ENCODE measurements around the gene WTAP.
"Not testable (repeated sequence)": the region's sequence is repeated elsewhere in the genome, so short reads cannot be mapped to it uniquely, and the experiment has no call there.

Gene WTAP

GRCh38 chr6:159762681-159763293 lies 35.5 kb downstream of the WTAP start:
- DNase-seq, result peak; percentile 36

- DNase-seq, result no peak
Measured at GRCh38 chr6:159766906-159767305, 39.6 kb downstream of the WTAP start.

GRCh38 chr6:159769470-159769869 lies 42.2 kb downstream of the WTAP start:
- DNase-seq, result no peak

GRCh38 chr6:159772196-159772595 lies 44.9 kb downstream of the WTAP start:
- DNase-seq, result no peak

- DNase-seq, result no peak
Measured at GRCh38 chr6:159777240-159777904, 50.1 kb downstream of the WTAP start.

GRCh38 chr6:159778131-159778530 lies 50.8 kb downstream of the WTAP start:
- no peak for DNase-seq

GRCh38 chr6:159778542-159779103 lies 51.3 kb downstream of the WTAP start:
- no peak for DNase-seq

GRCh38 chr6:159788276-159788675 lies 61.0 kb downstream of the WTAP start:
- DNase-seq, result peak; percentile 8

- peak; percentile 13 for DNase-seq
Measured at GRCh38 chr6:159788753-159789376, 61.6 kb downstream of the WTAP start.

- peak; percentile 98 for DNase-seq
Measured at GRCh38 chr6:159789377-159790148, 62.3 kb downstream of the WTAP start, which contains the start of gene TCP1. TSS of gene TCP1 (minus strand) at chr6:159789602. CDS start at chr6:159789468, 134 bp downstream.

GRCh38 chr6:159790149-159790955 lies 63.0 kb downstream of the WTAP start, which contains the start of gene MRPL18:
TSS of gene MRPL18 (plus strand) at chr6:159790467. CDS start at chr6:159790588, 121 bp downstream.
- peak; percentile 86 for DNase-seq

- no peak for DNase-seq
Measured at GRCh38 chr6:159790956-159791598, 63.8 kb downstream of the WTAP start.

- DNase-seq, result not testable (repeated sequence)
Measured at GRCh38 chr6:159794976-159795375, 67.7 kb downstream of the WTAP start.

- no peak for DNase-seq
Measured at GRCh38 chr6:159797554-159797953, 70.2 kb downstream of the WTAP start.

GRCh38 chr6:159800141-159800865 lies 73.0 kb downstream of the WTAP start, which contains the start of gene PNLDC1:
TSS of gene PNLDC1 (plus strand) at chr6:159800276. CDS start at chr6:159800308, 32 bp downstream.
- no peak for DNase-seq

- DNase-seq, result no peak
Measured at GRCh38 chr6:159801935-159802334, 74.6 kb downstream of the WTAP start.

GRCh38 chr6:159804504-159804903 lies 77.2 kb downstream of the WTAP start:
- DNase-seq, result no peak

GRCh38 chr6:159805440-159806020 lies 78.2 kb downstream of the WTAP start:
- no peak for DNase-seq

All from central memory CD4-positive, alpha-beta T cell (primary cell).